Lower leg skin (tissue), 4 donors: ENCODE measurements around the gene YIPF2. TPM values are rescaled to one million over a fixed set of nuclear protein-coding genes. Genes with fewer than 3 reads are reported as not detected.
A peak's percentile ranks its signal among the peaks of the same experiment; 100 is the strongest.

Experiments used
- DNase-seq, 2 donors: peaks; one replicate each; pipeline ENCODE4 v3.0.0-alpha.2; 2019; ENCODE audit warnings: low spot score in 2 of 2
- H3K4me3 ChIP-seq: fragments of 200-600 bp; sonication (generic); 2 replicates; pipeline ENCODE4 v1.5.1; 2017; ENCODE audit warnings: mild to moderate bottlenecking, low read depth; ENCODE audit not compliant: poor library complexity, severe bottlenecking
- POLR2A ChIP-seq, 2 donors: fragments of 450-650 bp; IDR thresholded peaks; one replicate each; pipeline ENCODE4 v1.6.1; 2016 to 2017; ENCODE audit warnings: antibody characterized with exemption in 2 of 2, mild to moderate bottlenecking in 1 of 2, moderate library complexity in 1 of 2
- WGBS, 2 donors: methylation state at CpG; one replicate each; pipeline ENCODE4 v1.1.5; 2018; 5-methylcytosine and 5-hydroxymethylcytosine counted together
- intact Hi-C: fragments of 100-400 bp; cut with DNase I; formaldehyde crosslinking; loops from one replicate; pipeline ENCODE4 v1.15.0; 2023; ENCODE audit warnings: low total_unique reads
- total RNA-seq, 4 donors: library from RNA; depleted of rRNA; stranded (reverse); fragments of >200 nt; gene quantifications; one replicate each; pipeline ENCODE4 v1.1.0, GENCODE V29; 2016
- TF ChIP-seq, protein P1 (sequence below), 3 donors: fragments of 450-650 bp; IDR thresholded peaks; one replicate each; pipeline ENCODE4 v1.5.1; 2016; ENCODE audit warnings: antibody characterized with exemption in 3 of 3, mild to moderate bottlenecking in 3 of 3, moderate library complexity in 2 of 3

The YIPF2 gene
- total RNA-seq, 4 donors from 2014 or later, result 38.4 to 55.3 (median 47.8) TPM

DNA sequence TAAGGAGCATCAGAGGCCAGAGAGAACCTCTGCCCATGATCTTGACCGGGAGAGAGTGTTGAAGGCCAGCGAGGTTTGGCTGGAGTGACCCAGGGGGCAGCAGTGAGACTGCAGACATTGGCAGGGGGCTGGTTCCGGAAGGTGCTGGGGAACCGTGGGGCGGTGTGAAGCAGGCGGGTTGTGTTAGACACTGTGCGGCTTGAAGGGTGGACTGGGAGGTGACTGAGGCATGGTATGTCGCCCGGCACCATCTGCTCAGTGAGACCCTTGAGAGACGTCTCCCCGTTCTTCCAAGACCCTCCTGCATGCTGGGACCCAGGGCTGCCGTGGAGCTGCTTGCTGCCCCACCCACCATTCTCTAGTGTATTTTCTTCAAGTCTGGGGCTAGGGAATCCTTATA, 32.5 kb downstream of the YIPF2 start:
- H3K4me3 ChIP-seq, result no peak overlapping the region
- 86 to 89% methylated on average over 12 of the region's 12 CpGs for WGBS, 2 donors
- no peak for DNase-seq
- intact Hi-C loops, result no loop called here
- TF ChIP-seq, protein P1, sequence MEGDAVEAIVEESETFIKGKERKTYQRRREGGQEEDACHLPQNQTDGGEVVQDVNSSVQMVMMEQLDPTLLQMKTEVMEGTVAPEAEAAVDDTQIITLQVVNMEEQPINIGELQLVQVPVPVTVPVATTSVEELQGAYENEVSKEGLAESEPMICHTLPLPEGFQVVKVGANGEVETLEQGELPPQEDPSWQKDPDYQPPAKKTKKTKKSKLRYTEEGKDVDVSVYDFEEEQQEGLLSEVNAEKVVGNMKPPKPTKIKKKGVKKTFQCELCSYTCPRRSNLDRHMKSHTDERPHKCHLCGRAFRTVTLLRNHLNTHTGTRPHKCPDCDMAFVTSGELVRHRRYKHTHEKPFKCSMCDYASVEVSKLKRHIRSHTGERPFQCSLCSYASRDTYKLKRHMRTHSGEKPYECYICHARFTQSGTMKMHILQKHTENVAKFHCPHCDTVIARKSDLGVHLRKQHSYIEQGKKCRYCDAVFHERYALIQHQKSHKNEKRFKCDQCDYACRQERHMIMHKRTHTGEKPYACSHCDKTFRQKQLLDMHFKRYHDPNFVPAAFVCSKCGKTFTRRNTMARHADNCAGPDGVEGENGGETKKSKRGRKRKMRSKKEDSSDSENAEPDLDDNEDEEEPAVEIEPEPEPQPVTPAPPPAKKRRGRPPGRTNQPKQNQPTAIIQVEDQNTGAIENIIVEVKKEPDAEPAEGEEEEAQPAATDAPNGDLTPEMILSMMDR (IDR thresholded peaks at IDR 0.05), result no peak
- no peak for TF ChIP-seq POLR2A (IDR thresholded peaks at IDR 0.05)

DNA sequence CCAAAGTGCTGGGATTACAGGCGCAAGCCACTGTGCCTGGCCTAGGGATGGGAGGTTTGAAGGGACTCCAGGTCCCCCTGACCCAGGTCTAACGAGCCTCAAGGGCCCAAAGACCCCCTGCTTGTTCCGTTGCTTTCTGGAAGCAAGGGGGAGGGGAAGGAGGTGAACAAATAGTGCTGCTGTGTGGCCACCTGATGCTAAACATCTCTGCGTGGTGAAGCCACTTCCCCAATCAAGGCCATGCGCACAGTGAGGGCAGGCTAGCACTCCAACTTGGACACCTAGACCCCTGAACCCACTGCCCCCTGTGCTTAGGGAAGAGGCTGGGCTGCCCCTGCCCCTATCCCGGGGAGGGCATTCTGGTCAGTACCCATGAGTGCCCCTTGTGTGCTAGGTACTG, 33.1 kb downstream of the YIPF2 start:
- TF ChIP-seq, protein P1 (IDR thresholded peaks at IDR 0.05), result no peak
- TF ChIP-seq POLR2A (IDR thresholded peaks at IDR 0.05), result no peak
- intact Hi-C loops, result no loop called here
- 87 to 92% methylated on average over 6 of the region's 6 CpGs for WGBS, 2 donors
- no peak overlapping the region for H3K4me3 ChIP-seq
- no peak for DNase-seq

DNA sequence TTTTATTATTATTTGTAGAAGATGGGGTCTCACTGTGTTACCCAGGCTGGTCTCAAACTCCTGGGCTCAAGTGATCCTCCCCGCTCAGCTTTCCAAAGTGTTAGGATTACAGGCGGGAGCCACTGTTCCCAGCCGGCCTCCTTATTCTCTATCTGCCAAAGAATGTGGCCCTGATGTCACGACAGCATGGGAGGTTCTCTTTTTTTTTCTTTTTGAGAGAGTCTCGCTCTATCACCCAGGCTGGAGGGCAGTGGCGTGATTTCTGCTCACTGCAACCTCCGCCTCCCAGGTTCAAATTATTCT, 33.6 kb downstream of the YIPF2 start:
- no peak for TF ChIP-seq POLR2A (IDR thresholded peaks at IDR 0.05)
- TF ChIP-seq, protein P1 (IDR thresholded peaks at IDR 0.05), result no peak
- intact Hi-C loops, result no loop called here

DNA sequence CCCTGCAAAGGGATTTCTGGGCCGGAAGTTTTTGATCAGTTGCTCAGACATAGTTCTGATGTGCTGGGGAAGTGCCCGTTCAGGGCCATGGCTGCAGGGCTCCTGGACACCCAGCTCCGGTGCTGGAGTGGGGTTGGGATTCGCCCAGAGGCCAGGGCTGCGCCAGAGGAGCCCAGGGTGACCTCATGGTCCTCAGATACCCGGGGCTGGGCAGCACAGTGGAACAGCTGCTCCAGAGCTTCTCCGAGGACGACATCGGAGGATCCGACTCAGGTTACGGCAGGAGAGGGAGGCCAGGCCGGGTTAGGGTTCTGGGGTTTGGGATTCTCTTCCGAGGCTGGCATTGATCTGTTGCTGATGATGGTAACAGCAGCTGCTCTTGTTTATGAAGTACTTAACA, 36.2 kb downstream of the YIPF2 start:
- H3K4me3 ChIP-seq, result no peak overlapping the region
- TF ChIP-seq, protein P1 (IDR thresholded peaks at IDR 0.05), result no peak
- TF ChIP-seq POLR2A (IDR thresholded peaks at IDR 0.05), result no peak
- intact Hi-C loops, result no loop called here
- 63 to 74% methylated on average over 13 of the region's 13 CpGs for WGBS, 2 donors
- DNase-seq, result no peak

More for the DNA sequence above, 33.6 kb downstream of the YIPF2 start:
- no peak for DNase-seq
- WGBS, 2 donors, result 91 to 95% methylated on average over 7 of the region's 7 CpGs
- no peak overlapping the region for H3K4me3 ChIP-seq

DNA sequence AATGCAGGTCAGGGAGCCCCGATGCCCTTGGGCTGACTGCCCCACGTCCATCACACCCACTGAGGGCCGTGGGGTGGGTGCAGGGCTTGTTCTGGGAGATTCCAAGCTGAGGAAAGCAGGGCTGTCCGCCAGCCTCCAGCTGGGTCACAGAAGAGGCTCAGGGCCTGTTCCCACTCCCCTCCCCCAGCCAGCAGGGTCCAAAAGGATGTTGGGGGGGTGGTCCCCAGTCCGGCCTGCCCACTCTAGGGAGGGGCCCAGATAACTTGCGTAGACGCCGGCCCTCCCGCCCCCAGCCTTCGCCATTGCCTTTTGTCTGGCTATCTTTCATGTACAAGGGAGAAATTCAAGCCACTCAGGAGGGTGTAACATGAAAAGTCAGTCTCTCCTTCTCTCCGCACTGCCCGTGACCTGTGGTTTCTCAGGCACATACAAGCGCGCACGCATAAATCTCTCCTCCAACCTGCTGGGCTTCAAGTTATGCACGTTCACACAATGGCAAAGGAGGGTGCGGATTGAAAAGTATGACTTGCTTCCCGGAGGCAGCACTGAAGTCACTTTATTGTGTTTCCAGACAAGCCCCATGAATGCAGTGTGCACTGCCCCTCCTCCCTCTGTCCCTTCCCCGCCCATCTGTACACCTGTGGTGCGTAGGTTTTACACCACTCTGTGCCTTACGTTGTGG, 36.9 kb downstream of the YIPF2 start:
- TF ChIP-seq, protein P1 (IDR thresholded peaks at IDR 0.05), result no peak
- no peak for TF ChIP-seq POLR2A (IDR thresholded peaks at IDR 0.05)
- 44 to 46% methylated on average over 21 of the region's 21 CpGs for WGBS, 2 donors
- DNase-seq, result peak in 1 of 2 donors; percentile 27
- H3K4me3 ChIP-seq, result no peak overlapping the region
- intact Hi-C loops, result no loop called here

DNA sequence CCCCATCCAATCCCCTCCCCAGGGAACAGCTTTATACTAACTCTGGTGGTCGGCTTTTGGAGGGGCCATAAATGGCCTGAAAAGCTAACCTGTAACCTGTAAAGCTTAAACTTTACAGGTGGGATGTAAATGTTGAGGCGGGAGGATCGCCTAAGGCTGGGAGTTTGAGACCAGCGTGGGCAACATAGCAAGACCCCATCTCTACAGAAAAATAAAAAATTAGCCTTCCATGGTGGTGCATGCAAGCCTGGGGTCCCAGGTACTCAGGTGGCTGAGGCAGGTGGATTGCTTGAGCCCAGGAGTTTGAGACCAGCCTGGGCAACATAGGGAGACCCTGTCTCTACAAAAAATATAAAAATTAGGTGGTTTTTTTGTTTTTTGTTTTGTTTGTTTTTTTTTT, 38.6 kb downstream of the YIPF2 start:
- no peak for DNase-seq
- no peak overlapping the region for H3K4me3 ChIP-seq
- TF ChIP-seq POLR2A (IDR thresholded peaks at IDR 0.05), result no peak
- TF ChIP-seq, protein P1 (IDR thresholded peaks at IDR 0.05), result no peak
- intact Hi-C loops, result no loop called here
- 94 to 98% methylated on average over 4 of the region's 4 CpGs for WGBS, 2 donors
